GM23338 (cell line): ENCODE results near the gene AGR3. TPM values are rescaled to one million over a fixed set of nuclear protein-coding genes. Genes with fewer than 3 reads are reported as not detected.

ENCODE experiments used
- ATAC-seq: fragments of 200-7000 bp; cut with Tn5 transposase; 3 replicates; pipeline ENCODE4 v1.9.1; 2020
- DNase-seq: peaks from one replicate; pipeline ENCODE4 v3.0.0-alpha.2; 2015; ENCODE audit warnings: low spot score
- H2AFZ ChIP-seq: fragments of 200-600 bp; sonication (generic); 2 replicates; pipeline ENCODE4 v1.8.0; 2016; ENCODE audit warnings: antibody characterized with exemption, mild to moderate bottlenecking, moderate library complexity
- H3F3A ChIP-seq: fragments of 200-600 bp; sonication (generic); replicated peaks from 2 replicates; pipeline ENCODE4 v1.8.0; 2017; ENCODE audit warnings: antibody characterized with exemption, mixed run types, low read depth
- H3K27ac ChIP-seq: fragments of 200-600 bp; sonication (generic); 2 replicates; pipeline ENCODE4 v1.6.1; 2016; ENCODE audit warnings: low read depth
- H3K27me3 ChIP-seq: fragments of 200-600 bp; sonication (generic); 2 replicates; pipeline ENCODE4 v1.8.0; 2016; ENCODE audit warnings: mild to moderate bottlenecking, mixed run types, moderate library complexity; ENCODE audit not compliant: insufficient read depth
- H3K36me3 ChIP-seq: fragments of 200-600 bp; sonication (generic); 2 replicates; pipeline ENCODE4 v1.8.0; 2016; ENCODE audit warnings: mild to moderate bottlenecking; ENCODE audit not compliant: insufficient read depth
- H3K4me1 ChIP-seq: fragments of 200-600 bp; sonication (generic); 2 replicates; pipeline ENCODE4 v1.8.0; 2016; ENCODE audit warnings: mild to moderate bottlenecking, moderate library complexity; ENCODE audit not compliant: insufficient read depth
- H3K4me2 ChIP-seq: fragments of 200-600 bp; sonication (generic); 2 replicates; pipeline ENCODE4 v1.7.1; 2017; ENCODE audit warnings: mixed run types
- H3K4me3 ChIP-seq: fragments of 200-600 bp; sonication (generic); 2 replicates; pipeline ENCODE4 v1.6.1; 2016; ENCODE audit warnings: mixed run types
- H3K79me2 ChIP-seq: fragments of 200-600 bp; sonication (generic); replicated peaks from 2 replicates; pipeline ENCODE4 v1.8.0; 2017; ENCODE audit warnings: mild to moderate bottlenecking; ENCODE audit not compliant: insufficient read depth
- H3K9me2 ChIP-seq: fragments of 200-600 bp; sonication (generic); 2 replicates; pipeline ENCODE4 v1.8.0; 2017; ENCODE audit not compliant: insufficient read depth
- H4K20me1 ChIP-seq: fragments of 200-600 bp; sonication (generic); replicated peaks from 2 replicates; pipeline ENCODE4 v1.8.0; 2017; ENCODE audit warnings: mild to moderate bottlenecking; ENCODE audit not compliant: insufficient read depth
- H3K27ac Mint-ChIP-seq: 2 replicates; pipeline ENCODE4 v1.8.0; 2020; ENCODE audit warnings: inconsistent platforms, mild to moderate bottlenecking, moderate library complexity, mixed read lengths
- H3K27me3 Mint-ChIP-seq: 3 replicates; pipeline ENCODE4 v1.8.0; 2022; ENCODE audit warnings: low read depth, mild to moderate bottlenecking, moderate library complexity, mixed read lengths, inconsistent platforms; ENCODE audit not compliant: insufficient read depth, poor library complexity
- H3K36me3 Mint-ChIP-seq: 3 replicates; pipeline ENCODE4 v1.8.0; 2021; ENCODE audit warnings: low read depth, mild to moderate bottlenecking, inconsistent platforms, moderate library complexity, mixed read lengths
- H3K4me1 Mint-ChIP-seq: 3 replicates; pipeline ENCODE4 v1.8.0; 2020; ENCODE audit warnings: mild to moderate bottlenecking, inconsistent platforms, mixed read lengths
- H3K4me3 Mint-ChIP-seq: 3 replicates; pipeline ENCODE4 v1.8.0; 2021; ENCODE audit warnings: moderate library complexity, mild to moderate bottlenecking, inconsistent platforms, mixed read lengths
- H3K9me3 Mint-ChIP-seq: 3 replicates; pipeline ENCODE4 v1.8.0; 2020; ENCODE audit warnings: moderate library complexity, mild to moderate bottlenecking, inconsistent platforms, mixed read lengths
- CREB1 ChIP-seq: fragments of 250-450 bp; sonication (Bioruptor Pico); IDR thresholded peaks from 2 replicates; pipeline ENCODE4 v1.5.0; 2020; ENCODE audit warnings: low read depth, mild to moderate bottlenecking, moderate library complexity
- CTCF ChIP-seq, 2 experiments: fragments of 200-600 bp in 1 of 2; sonication (generic) in 1 of 2; conservative IDR thresholded peaks; 2 replicates each; pipeline versions ENCODE4 v1.5.1 to v1.6.1; 2016 to 2017; ENCODE audit warnings: antibody characterized with exemption in 2 of 2, low read depth in 2 of 2, mild to moderate bottlenecking in 2 of 2, moderate library complexity in 1 of 2
- ETS1 ChIP-seq: IDR thresholded peaks from 2 replicates; pipeline ENCODE4 v1.6.1; 2016; ENCODE audit warnings: antibody characterized with exemption
- JUNB ChIP-seq: IDR thresholded peaks from one replicate; pipeline ENCODE4 v1.6.1; 2016; ENCODE audit warnings: antibody characterized with exemption; ENCODE audit not compliant: unreplicated experiment
- NANOG ChIP-seq: IDR thresholded peaks from 2 replicates; pipeline ENCODE4 v1.6.1; 2016; ENCODE audit warnings: antibody characterized with exemption, borderline replicate concordance
- POLR2AphosphoS5 ChIP-seq: IDR thresholded peaks from 2 replicates; pipeline ENCODE4 v1.6.1; 2016; ENCODE audit warnings: antibody characterized with exemption, low read depth
- REST ChIP-seq: IDR thresholded peaks from one replicate; pipeline ENCODE4 v1.6.1; 2018; ENCODE audit warnings: antibody characterized with exemption; ENCODE audit not compliant: unreplicated experiment
- STAT1 ChIP-seq: IDR thresholded peaks from one replicate; pipeline ENCODE4 v1.6.1; 2016; ENCODE audit warnings: antibody characterized with exemption; ENCODE audit not compliant: unreplicated experiment
- ZNF114 ChIP-seq: fragments of 250-450 bp; sonication (Bioruptor Pico); IDR thresholded peaks from 2 replicates; pipeline ENCODE4 v1.5.0; 2020; ENCODE audit warnings: mild to moderate bottlenecking, moderate library complexity
- ZNF331 ChIP-seq: fragments of 250-450 bp; sonication (Bioruptor Pico); IDR thresholded peaks from 2 replicates; pipeline ENCODE4 v1.5.0; 2020; ENCODE audit warnings: low read depth, mild to moderate bottlenecking, moderate library complexity
- polyA plus RNA-seq: library from polyadenylated mRNA; unstranded; fragments of >200 nt; fragmentation: Nextera tagmentation; extraction: Ambion mirVana; gene quantifications from 2 replicates; pipeline ENCODE4 v1.2.1, GENCODE V29; 2016
- total RNA-seq: library from RNA; depleted of rRNA; stranded (reverse); fragments of >200 nt; shearing (Covaris generic); gene quantifications from 2 replicates; pipeline ENCODE4 v1.2.3, GENCODE V29; 2014

AGR3 gene
- total and polyA plus RNA-seq, 2 experiments from 2014 or later, result not detected

- Mint-ChIP-seq H3K27me3 (peaks cover 4% of the 10 kb centered on the region), H3K4me3 (no peak overlapping the region), H3K36me3 (no peaks in the 10 kb centered on the region), H3K9me3 (no peaks in the 10 kb centered on the region; the same call in 2 of the 3 replicates), H3K27ac (no peak overlapping the region), H3K4me1 (no peaks in the 10 kb centered on the region)
- Histone ChIP-seq H3K4me1 (no peaks in the 10 kb centered on the region), H2AFZ (no peak overlapping the region), H3K4me2 (no peak overlapping the region), H3K4me3 (no peak overlapping the region), H3F3A (no peaks in the 10 kb centered on the region), H3K9me2 (no peaks in the 10 kb centered on the region), H4K20me1 (no peaks in the 10 kb centered on the region), H3K79me2 (no peaks in the 10 kb centered on the region), H3K27ac (no peak overlapping the region), H3K36me3 (no peaks in the 10 kb centered on the region), H3K27me3 (no peaks in the 10 kb centered on the region)
- DNase-seq (peak; percentile 69), ATAC-seq (peak; percentile 90)
- TF ChIP-seq CTCF (conservative IDR thresholded peaks at IDR 0.05; ENCODE audit: low read depth in 2 of 2) (peak; percentile 65 to 83), NANOG (no peak)
These were observed 9.6 kb upstream of the AGR3 start for GRCh38 chr7:16891338-16891737.

GRCh38 chr7:16889851-16890415 is 8.2 kb upstream of the AGR3 start:
- no peaks in the 10 kb centered on the region for H3F3A ChIP-seq
- H3K36me3 ChIP-seq, result no peaks in the 10 kb centered on the region
- DNase-seq (no peak), ATAC-seq (no peak)
- no peak overlapping the region for H3K4me2 ChIP-seq
- Mint-ChIP-seq H3K27ac (no peak overlapping the region), H3K36me3 (no peaks in the 10 kb centered on the region), H3K4me3 (no peak overlapping the region), H3K4me1 (no peaks in the 10 kb centered on the region), H3K9me3 (no peaks in the 10 kb centered on the region), H3K27me3 (peaks cover 4% of the 10 kb centered on the region)
- TF ChIP-seq NANOG, result no peak
- H3K27me3 ChIP-seq, result no peaks in the 10 kb centered on the region
- H3K27ac ChIP-seq, result no peak overlapping the region
- H4K20me1 ChIP-seq, result no peaks in the 10 kb centered on the region
- H3K4me1 ChIP-seq, result no peaks in the 10 kb centered on the region
- H3K79me2 ChIP-seq, result no peaks in the 10 kb centered on the region
- H3K4me3 ChIP-seq, result no peak overlapping the region
- H3K9me2 ChIP-seq, result no peaks in the 10 kb centered on the region
- H2AFZ ChIP-seq, result no peak overlapping the region

- Histone ChIP-seq H3K9me2 (no peaks in the 10 kb centered on the region), H3F3A (no peaks in the 10 kb centered on the region), H3K4me2 (no peak overlapping the region), H3K27ac (no peak overlapping the region), H3K36me3 (no peaks in the 10 kb centered on the region), H3K27me3 (no peaks in the 10 kb centered on the region), H3K4me1 (no peaks in the 10 kb centered on the region), H3K4me3 (no peak overlapping the region), H2AFZ (no peak overlapping the region), H3K79me2 (no peaks in the 10 kb centered on the region), H4K20me1 (no peaks in the 10 kb centered on the region)
- ATAC-seq (no peak), DNase-seq (no peak)
- Mint-ChIP-seq H3K9me3 (no peaks in the 10 kb centered on the region), H3K4me1 (no peaks in the 10 kb centered on the region), H3K27me3 (no peaks in the 10 kb centered on the region), H3K27ac (no peak overlapping the region), H3K36me3 (no peaks in the 10 kb centered on the region), H3K4me3 (no peak overlapping the region)
- TF ChIP-seq POLR2AphosphoS5 (no peak), CREB1 (CRISPR knock-in tag) (no peak), REST (no peak), ZNF114 (no peak), CTCF (conservative IDR thresholded peaks at IDR 0.05; ENCODE audit: low read depth in 2 of 2) (no peak), ETS1 (no peak), JUNB (no peak), STAT1 (no peak), ZNF331 (CRISPR knock-in tag) (no peak)
These were observed 7.5 kb upstream of the AGR3 start for GRCh38 chr7:16889305-16889704.
